Mesendoderm (in vitro differentiated cells): ENCODE data around the gene SIN3B.
A peak's percentile ranks its signal among the peaks of the same experiment; 100 is the strongest.

Experiments used
- DNase-seq: peaks from one replicate; pipeline ENCODE4 v3.0.0; 2013
- H2AK5ac ChIP-seq: 2 replicates; pipeline ENCODE4 v1.6.1; 2013; ENCODE audit warnings: low read length, inconsistent platforms
- H2BK120ac ChIP-seq: 2 replicates; pipeline ENCODE4 v1.6.1; 2013; ENCODE audit warnings: low read depth, mild to moderate bottlenecking, low read length, moderate library complexity, mixed read lengths
- H2BK15ac ChIP-seq: replicated peaks from 2 replicates; pipeline ENCODE4 v1.6.1; 2013; ENCODE audit warnings: low read depth, mild to moderate bottlenecking, moderate library complexity
- H2BK5ac ChIP-seq: 2 replicates; pipeline ENCODE4 v1.6.1; 2013; ENCODE audit warnings: low read length, inconsistent platforms
- H3K18ac ChIP-seq: 2 replicates; pipeline ENCODE4 v1.6.1; 2013; ENCODE audit warnings: mild to moderate bottlenecking, low read length, mixed read lengths
- H3K23ac ChIP-seq: one replicate; pipeline ENCODE4 v1.6.1; 2013; ENCODE audit warnings: low read length
- H3K27ac ChIP-seq: 2 replicates; pipeline ENCODE4 v1.5.1; 2013; ENCODE audit warnings: low read depth, mild to moderate bottlenecking, inconsistent platforms, low read length, moderate library complexity
- H3K27me3 ChIP-seq: 2 replicates; pipeline ENCODE4 v1.6.1; 2013; ENCODE audit warnings: low read length, control low read depth, mild to moderate bottlenecking, inconsistent platforms; ENCODE audit not compliant: insufficient read depth, poor library complexity
- H3K36me3 ChIP-seq: 2 replicates; pipeline ENCODE4 v1.6.1; 2013; ENCODE audit warnings: low read length, inconsistent platforms; ENCODE audit not compliant: control insufficient read depth, insufficient read depth
- H3K4ac ChIP-seq: one replicate; pipeline ENCODE4 v1.6.1; 2013; ENCODE audit warnings: low read depth, mild to moderate bottlenecking, low read length, moderate library complexity
- H3K4me1 ChIP-seq: 2 replicates; pipeline ENCODE4 v1.6.1; 2013; ENCODE audit warnings: low read depth, low read length, inconsistent platforms; ENCODE audit not compliant: control insufficient read depth
- H3K4me2 ChIP-seq: 2 replicates; pipeline ENCODE4 v1.6.1; 2013; ENCODE audit warnings: low read length
- H3K4me3 ChIP-seq: 2 replicates; pipeline ENCODE4 v1.5.1; 2013; ENCODE audit warnings: mild to moderate bottlenecking, low read length
- H3K56ac ChIP-seq: one replicate; pipeline ENCODE4 v1.6.1; 2013; ENCODE audit warnings: low read length
- H3K79me1 ChIP-seq: 2 replicates; pipeline ENCODE4 v1.6.1; 2013; ENCODE audit warnings: low read length, inconsistent platforms
- H3K79me2 ChIP-seq: 2 replicates; pipeline ENCODE4 v1.6.1; 2013; ENCODE audit warnings: mild to moderate bottlenecking, low read length; ENCODE audit not compliant: control insufficient read depth, insufficient read depth
- H3K9ac ChIP-seq: 2 replicates; pipeline ENCODE4 v1.6.1; 2013; ENCODE audit warnings: low read length, inconsistent platforms
- H4K5ac ChIP-seq: one replicate; pipeline ENCODE4 v1.6.1; 2013; ENCODE audit warnings: low read length
- H4K8ac ChIP-seq: one replicate; pipeline ENCODE4 v1.6.1; 2013; ENCODE audit warnings: low read depth, mild to moderate bottlenecking, control low read depth, low read length, moderate library complexity
- whole genome bisulfite sequencing: extraction: QIAGEN DNeasy Blood & Tissue Kit; methylation state at CpG from one replicate; pipeline ENCODE4 v1.1.7; 2013; ENCODE audit warnings: low lambda C conversion rate, missing lambda C conversion rate; ENCODE audit not compliant: insufficient coverage; ENCODE audit errors: extremely low coverage; 5-methylcytosine and 5-hydroxymethylcytosine counted together

SIN3B gene

GRCh38 chr19:16841391-16841926, 12.3 kb downstream of the SIN3B start:
- H3K4me3 ChIP-seq, result no peak overlapping the region
- H3K36me3 ChIP-seq, result peaks cover 13% of the 10 kb centered on the region

DNA sequence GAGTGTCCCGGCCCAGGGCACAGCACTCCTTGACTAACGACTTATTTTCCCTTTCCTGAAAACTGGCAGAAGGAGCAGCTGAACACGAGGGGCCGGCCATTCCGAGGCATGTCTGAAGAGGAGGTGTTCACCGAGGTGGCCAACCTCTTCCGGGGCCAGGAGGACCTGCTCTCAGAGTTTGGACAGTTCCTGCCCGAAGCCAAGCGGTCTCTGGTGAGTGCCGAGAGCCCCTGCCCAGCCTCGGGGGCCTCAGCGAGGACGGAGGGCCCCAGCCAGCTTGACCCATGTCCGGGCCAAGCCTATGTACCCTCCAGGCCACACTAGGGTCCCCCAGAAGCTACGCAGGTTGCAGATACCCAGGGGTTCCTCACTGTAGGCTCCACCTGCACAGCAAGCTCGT, 17.7 kb downstream of the SIN3B start:
- no peak overlapping the region for H2AK5ac ChIP-seq
- WGBS, result no CpG with 5 or more reads among the region's 16 CpGs
- no peak overlapping the region for H2BK15ac ChIP-seq
- no peak overlapping the region for H3K9ac ChIP-seq
- H2BK120ac ChIP-seq, result no peak overlapping the region
- H3K4ac ChIP-seq, result no peak overlapping the region
- no peak overlapping the region for H3K4me3 ChIP-seq
- H3K18ac ChIP-seq, result no peak overlapping the region
- no peak overlapping the region for H3K23ac ChIP-seq
- no peak for DNase-seq
- no peak overlapping the region for H3K27ac ChIP-seq
- H2BK5ac ChIP-seq, result no peak overlapping the region
- H3K79me1 ChIP-seq, result peaks cover 4% of the 10 kb centered on the region
- H3K27me3 ChIP-seq, result no peaks in the 10 kb centered on the region
- no peak overlapping the region for H3K56ac ChIP-seq
- no peak overlapping the region for H3K4me2 ChIP-seq
- H3K36me3 ChIP-seq, result peaks cover 14% of the 10 kb centered on the region
- H4K8ac ChIP-seq, result no peak overlapping the region
- no peaks in the 10 kb centered on the region for H3K79me2 ChIP-seq
- H3K4me1 ChIP-seq, result no peaks in the 10 kb centered on the region
- no peak overlapping the region for H4K5ac ChIP-seq

More at GRCh38 chr19:16841391-16841926, 12.3 kb downstream of the SIN3B start:
- Histone ChIP-seq H3K79me2 (no peaks in the 10 kb centered on the region), H2BK15ac (no peak overlapping the region), H3K9ac (no peak overlapping the region), H3K27ac (no peak overlapping the region), H3K23ac (no peak overlapping the region), H2BK120ac (no peak overlapping the region), H3K4me2 (no peak overlapping the region), H2BK5ac (no peak overlapping the region), H4K5ac (no peak overlapping the region), H3K27me3 (no peaks in the 10 kb centered on the region), H3K79me1 (peaks cover 7% of the 10 kb centered on the region), H2AK5ac (no peak overlapping the region), H3K4ac (no peak overlapping the region), H3K56ac (no peak overlapping the region), H3K18ac (no peak overlapping the region), H3K4me1 (no peaks in the 10 kb centered on the region), H4K8ac (no peak overlapping the region)
- no peak for DNase-seq
- no CpG with 5 or more reads among the region's 15 CpGs for WGBS

- Histone ChIP-seq H2AK5ac (no peak overlapping the region), H2BK15ac (no peak overlapping the region), H3K27me3 (no peaks in the 10 kb centered on the region), H4K5ac (no peak overlapping the region), H3K9ac (no peak overlapping the region), H3K23ac (no peak overlapping the region), H3K27ac (no peak overlapping the region), H3K56ac (no peak overlapping the region), H2BK120ac (no peak overlapping the region), H3K4me2 (no peak overlapping the region), H4K8ac (no peak overlapping the region), H3K4me1 (no peaks in the 10 kb centered on the region), H3K4ac (no peak overlapping the region), H3K79me1 (peaks cover 4% of the 10 kb centered on the region), H3K4me3 (no peak overlapping the region), H3K36me3 (peaks cover 14% of the 10 kb centered on the region), H3K18ac (no peak overlapping the region), H2BK5ac (no peak overlapping the region), H3K79me2 (no peaks in the 10 kb centered on the region)
- WGBS, result no CpG with 5 or more reads among the region's 6 CpGs
- no peak for DNase-seq
Measured at GRCh38 chr19:16847430-16847829, 18.2 kb downstream of the SIN3B start.

GRCh38 chr19:16849168-16849567, 20.0 kb downstream of the SIN3B start:
- Histone ChIP-seq H4K5ac (no peak overlapping the region), H3K4me3 (no peak overlapping the region), H3K4ac (no peak overlapping the region), H3K23ac (no peak overlapping the region), H3K79me2 (no peaks in the 10 kb centered on the region), H3K18ac (no peak overlapping the region), H2BK15ac (no peak overlapping the region), H3K79me1 (peaks cover 6% of the 10 kb centered on the region), H3K27me3 (no peaks in the 10 kb centered on the region), H4K8ac (no peak overlapping the region), H2BK120ac (no peak overlapping the region), H3K4me2 (no peak overlapping the region), H3K56ac (no peak overlapping the region), H3K36me3 (peaks cover 18% of the 10 kb centered on the region), H3K4me1 (no peaks in the 10 kb centered on the region), H2BK5ac (no peak overlapping the region), H3K27ac (no peak overlapping the region), H2AK5ac (no peak overlapping the region), H3K9ac (no peak overlapping the region)
- WGBS, result no CpG with 5 or more reads among the region's 1 CpG
- DNase-seq, result no peak

GRCh38 chr19:16850133-16850532, 20.9 kb downstream of the SIN3B start:
- Histone ChIP-seq H3K4me2 (no peak overlapping the region), H3K79me1 (peaks cover 2% of the 10 kb centered on the region), H3K23ac (no peak overlapping the region), H3K56ac (no peak overlapping the region), H3K79me2 (no peaks in the 10 kb centered on the region), H4K5ac (no peak overlapping the region), H2BK5ac (no peak overlapping the region), H3K9ac (no peak overlapping the region), H3K36me3 (peaks cover 13% of the 10 kb centered on the region), H4K8ac (no peak overlapping the region), H3K27me3 (no peaks in the 10 kb centered on the region), H3K4ac (no peak overlapping the region), H3K27ac (no peak overlapping the region), H3K4me1 (no peaks in the 10 kb centered on the region), H3K4me3 (no peak overlapping the region), H2AK5ac (no peak overlapping the region), H2BK120ac (no peak overlapping the region), H2BK15ac (no peak overlapping the region), H3K18ac (no peak overlapping the region)
- WGBS, result no CpG with 5 or more reads among the region's 4 CpGs
- DNase-seq, result no peak

- H3K79me2 ChIP-seq, result no peaks in the 10 kb centered on the region
- H4K8ac ChIP-seq, result no peak overlapping the region
- H3K56ac ChIP-seq, result no peak overlapping the region
- no peak overlapping the region for H3K4me3 ChIP-seq
- no peak overlapping the region for H3K4me2 ChIP-seq
- peaks cover 2% of the 10 kb centered on the region for H3K79me1 ChIP-seq
- no peaks in the 10 kb centered on the region for H3K27me3 ChIP-seq
- H3K36me3 ChIP-seq, result peaks cover 13% of the 10 kb centered on the region
- H3K4ac ChIP-seq, result no peak overlapping the region
- H2AK5ac ChIP-seq, result no peak overlapping the region
- no peak overlapping the region for H4K5ac ChIP-seq
- H3K27ac ChIP-seq, result no peak overlapping the region
- no peak overlapping the region for H2BK5ac ChIP-seq
- H3K18ac ChIP-seq, result no peak overlapping the region
- no CpG with 5 or more reads among the region's 33 CpGs for WGBS
- peak; percentile 13 for DNase-seq
- no peak overlapping the region for H2BK120ac ChIP-seq
- no peaks in the 10 kb centered on the region for H3K4me1 ChIP-seq
- no peak overlapping the region for H3K9ac ChIP-seq
- H3K23ac ChIP-seq, result no peak overlapping the region
- H2BK15ac ChIP-seq, result no peak overlapping the region
Measured at GRCh38 chr19:16851031-16851712, 22.0 kb downstream of the SIN3B start.
